ENCODE measurements around the gene SMCHD1.
"Not testable (repeated sequence)": the region's sequence is repeated elsewhere in the genome, so short reads cannot be mapped to it uniquely, and the experiment has no call there.

SMCHD1 gene

GRCh38 chr18:2662990-2663389 is 7.5 kb downstream of the SMCHD1 start:
- CTCF ChIA-PET: no interaction called here
- no peak for DNase-seq (ENCODE audit: extremely low spot score)
- TF ChIP-seq ZNF384 (IDR thresholded peaks at IDR 0.05) (no peak), L3MBTL2 (conservative IDR thresholded peaks at IDR 0.05) (no peak), FOXK2 (IDR thresholded peaks at IDR 0.05) (no peak), HDGF (IDR thresholded peaks at IDR 0.05; ENCODE audit: borderline replicate concordance) (no peak), SUZ12 (IDR thresholded peaks at IDR 0.05) (no peak), CTBP1 (IDR thresholded peaks at IDR 0.05; ENCODE audit: borderline replicate concordance) (no peak), BHLHE40 (IDR thresholded peaks at IDR 0.05; ENCODE audit: borderline replicate concordance) (no peak), SP1 (IDR thresholded peaks at IDR 0.05) (no peak), FOXM1 (IDR thresholded peaks at IDR 0.05; ENCODE audit: borderline replicate concordance) (no peak)
- POLR2A ChIA-PET: no interaction called here

- no peak for TF ChIP-seq BHLHE40 (IDR thresholded peaks at IDR 0.05; ENCODE audit: borderline replicate concordance)
- TF ChIP-seq NFRKB (IDR thresholded peaks at IDR 0.05): no peak
- TF ChIP-seq SP1 (IDR thresholded peaks at IDR 0.05): no peak
- no peak for TF ChIP-seq FOXK2 (IDR thresholded peaks at IDR 0.05)
- TF ChIP-seq TARDBP (IDR thresholded peaks at IDR 0.05): no peak
- no peak for TF ChIP-seq FOXA1 (IDR thresholded peaks at IDR 0.05)
- TF ChIP-seq FOXM1 (IDR thresholded peaks at IDR 0.05; ENCODE audit: borderline replicate concordance): no peak
- no peak for TF ChIP-seq HDGF (IDR thresholded peaks at IDR 0.05; ENCODE audit: borderline replicate concordance)
- no peak for TF ChIP-seq SUZ12 (IDR thresholded peaks at IDR 0.05)
- TF ChIP-seq CTBP1 (IDR thresholded peaks at IDR 0.05; ENCODE audit: borderline replicate concordance): no peak
- TF ChIP-seq LEF1 (IDR thresholded peaks at IDR 0.05; ENCODE audit: borderline replicate concordance): no peak
- TF ChIP-seq ELF4 (IDR thresholded peaks at IDR 0.05): no peak
- no peak for TF ChIP-seq ARNT (IDR thresholded peaks at IDR 0.05)
- TF ChIP-seq, protein P1, sequence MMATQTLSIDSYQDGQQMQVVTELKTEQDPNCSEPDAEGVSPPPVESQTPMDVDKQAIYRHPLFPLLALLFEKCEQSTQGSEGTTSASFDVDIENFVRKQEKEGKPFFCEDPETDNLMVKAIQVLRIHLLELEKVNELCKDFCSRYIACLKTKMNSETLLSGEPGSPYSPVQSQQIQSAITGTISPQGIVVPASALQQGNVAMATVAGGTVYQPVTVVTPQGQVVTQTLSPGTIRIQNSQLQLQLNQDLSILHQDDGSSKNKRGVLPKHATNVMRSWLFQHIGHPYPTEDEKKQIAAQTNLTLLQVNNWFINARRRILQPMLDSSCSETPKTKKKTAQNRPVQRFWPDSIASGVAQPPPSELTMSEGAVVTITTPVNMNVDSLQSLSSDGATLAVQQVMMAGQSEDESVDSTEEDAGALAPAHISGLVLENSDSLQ (IDR thresholded peaks at IDR 0.05): no peak
- TF ChIP-seq L3MBTL2 (conservative IDR thresholded peaks at IDR 0.05): no peak
- TF ChIP-seq ZNF384 (IDR thresholded peaks at IDR 0.05): no peak
- CTCF ChIA-PET: no interaction called here
- DNase-seq (ENCODE audit: extremely low spot score): no peak
- POLR2A ChIA-PET: no interaction called here
Observed at GRCh38 chr18:2672410-2672809, 16.9 kb downstream of the SMCHD1 start.

DNA sequence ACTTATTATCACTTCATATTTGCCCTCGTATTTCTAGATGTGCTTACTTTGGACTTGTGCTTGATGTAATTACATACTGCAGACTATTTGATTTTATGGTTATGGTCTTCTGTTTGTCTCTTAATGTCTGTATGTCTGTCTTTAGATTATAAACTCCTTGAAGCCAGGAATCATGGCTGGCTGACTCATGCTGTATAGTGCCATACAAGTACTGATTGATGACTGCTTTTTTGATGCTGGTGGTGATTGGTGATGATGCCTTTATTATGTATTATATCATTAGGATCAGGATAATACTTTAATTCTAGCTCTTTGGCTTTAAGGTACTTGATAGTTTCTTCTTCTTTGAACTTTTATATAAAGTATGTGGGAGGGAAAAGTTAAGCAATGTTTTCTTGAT is 17.3 kb downstream of the SMCHD1 start:
- POLR2A ChIA-PET: no interaction called here
- TF ChIP-seq ELF4 (IDR thresholded peaks at IDR 0.05): no peak
- no peak for TF ChIP-seq ARNT (IDR thresholded peaks at IDR 0.05)
- TF ChIP-seq L3MBTL2 (conservative IDR thresholded peaks at IDR 0.05): no peak
- no peak for TF ChIP-seq HDGF (IDR thresholded peaks at IDR 0.05; ENCODE audit: borderline replicate concordance)
- TF ChIP-seq CTBP1 (IDR thresholded peaks at IDR 0.05; ENCODE audit: borderline replicate concordance): no peak
- TF ChIP-seq FOXA1 (IDR thresholded peaks at IDR 0.05): no peak
- TF ChIP-seq ZNF384 (IDR thresholded peaks at IDR 0.05): no peak
- no peak for TF ChIP-seq TARDBP (IDR thresholded peaks at IDR 0.05)
- TF ChIP-seq, protein P1 (IDR thresholded peaks at IDR 0.05): no peak
- TF ChIP-seq SUZ12 (IDR thresholded peaks at IDR 0.05): no peak
- TF ChIP-seq LEF1 (IDR thresholded peaks at IDR 0.05; ENCODE audit: borderline replicate concordance): no peak
- CTCF ChIA-PET: no interaction called here

GRCh38 chr18:2678933-2679332 is 23.4 kb downstream of the SMCHD1 start:
- DNase-seq (ENCODE audit: extremely low spot score); POLR2A ChIA-PET; CTCF ChIA-PET: not testable (repeated sequence)

More for the DNA sequence above, 17.3 kb downstream of the SMCHD1 start:
- no peak for DNase-seq (ENCODE audit: extremely low spot score)

- DNase-seq (ENCODE audit: extremely low spot score): no peak
- TF ChIP-seq SUZ12 (IDR thresholded peaks at IDR 0.05) (no peak), LEF1 (IDR thresholded peaks at IDR 0.05; ENCODE audit: borderline replicate concordance) (no peak), BHLHE40 (IDR thresholded peaks at IDR 0.05; ENCODE audit: borderline replicate concordance) (no peak), FOXM1 (IDR thresholded peaks at IDR 0.05; ENCODE audit: borderline replicate concordance) (no peak), TARDBP (IDR thresholded peaks at IDR 0.05) (no peak), L3MBTL2 (conservative IDR thresholded peaks at IDR 0.05) (no peak), CTBP1 (IDR thresholded peaks at IDR 0.05; ENCODE audit: borderline replicate concordance) (no peak), ZNF384 (IDR thresholded peaks at IDR 0.05) (no peak), FOXA1 (IDR thresholded peaks at IDR 0.05) (no peak), NFRKB (IDR thresholded peaks at IDR 0.05) (no peak), ELF4 (IDR thresholded peaks at IDR 0.05) (no peak), FOXK2 (IDR thresholded peaks at IDR 0.05) (no peak), SP1 (IDR thresholded peaks at IDR 0.05) (no peak), ARNT (IDR thresholded peaks at IDR 0.05) (no peak), HDGF (IDR thresholded peaks at IDR 0.05; ENCODE audit: borderline replicate concordance) (no peak)
- TF ChIP-seq, protein P1 (IDR thresholded peaks at IDR 0.05): no peak
- CTCF ChIA-PET: no interaction called here
- POLR2A ChIA-PET: no interaction called here
Observed at GRCh38 chr18:2680216-2680792, 24.8 kb downstream of the SMCHD1 start.

- no peak for DNase-seq (ENCODE audit: extremely low spot score)
- TF ChIP-seq CTBP1 (IDR thresholded peaks at IDR 0.05; ENCODE audit: borderline replicate concordance): no peak
- POLR2A ChIA-PET: no interaction called here
- CTCF ChIA-PET: no interaction called here
Observed at GRCh38 chr18:2681993-2682603, 26.6 kb downstream of the SMCHD1 start.

All from HEK293T (cell line).